Activated CD4-positive, alpha-beta T cell treated with anti-CD3 and anti-CD28 coated beads for 1 hour (primary cell): ENCODE measurements around the gene SLC5A4.
A peak's percentile ranks its signal among the peaks of the same experiment; 100 is the strongest.
"Not testable (repeated sequence)": the region's sequence is repeated elsewhere in the genome, so short reads cannot be mapped to it uniquely, and the experiment has no call there.

ENCODE experiments used
- DNase-seq: peaks from one replicate; pipeline ENCODE4 v3.0.0-alpha.2; 2020

The SLC5A4 gene

GRCh38 chr22:32255217-32255616 lies at the start of gene SLC5A4:
Gene SLC5A4, minus strand, starts transcription at chr22:32255347. Its CDS starts 18 bp downstream, at chr22:32255329.
- DNase-seq = no peak

DNA sequence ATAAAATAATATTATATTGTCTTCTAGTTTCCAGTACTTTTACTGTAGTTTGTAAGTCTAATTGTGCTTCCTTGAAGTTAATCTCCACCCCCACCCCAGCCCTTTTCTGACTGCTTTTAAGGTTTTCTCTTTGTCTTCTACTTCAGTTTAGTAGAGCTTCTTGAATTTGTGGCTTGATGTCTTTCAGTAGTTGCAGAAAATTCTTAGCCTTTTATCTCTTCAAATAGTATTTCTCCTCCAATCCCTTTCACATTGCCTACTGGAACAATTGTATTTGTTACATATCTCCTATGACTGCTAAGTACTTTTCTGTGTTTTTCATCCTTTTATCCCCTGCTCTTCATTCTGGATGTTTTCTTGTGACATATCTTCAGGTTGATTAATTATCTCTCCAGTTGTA lies 38.8 kb upstream of the SLC5A4 start:
- not testable (repeated sequence) for DNase-seq

DNA sequence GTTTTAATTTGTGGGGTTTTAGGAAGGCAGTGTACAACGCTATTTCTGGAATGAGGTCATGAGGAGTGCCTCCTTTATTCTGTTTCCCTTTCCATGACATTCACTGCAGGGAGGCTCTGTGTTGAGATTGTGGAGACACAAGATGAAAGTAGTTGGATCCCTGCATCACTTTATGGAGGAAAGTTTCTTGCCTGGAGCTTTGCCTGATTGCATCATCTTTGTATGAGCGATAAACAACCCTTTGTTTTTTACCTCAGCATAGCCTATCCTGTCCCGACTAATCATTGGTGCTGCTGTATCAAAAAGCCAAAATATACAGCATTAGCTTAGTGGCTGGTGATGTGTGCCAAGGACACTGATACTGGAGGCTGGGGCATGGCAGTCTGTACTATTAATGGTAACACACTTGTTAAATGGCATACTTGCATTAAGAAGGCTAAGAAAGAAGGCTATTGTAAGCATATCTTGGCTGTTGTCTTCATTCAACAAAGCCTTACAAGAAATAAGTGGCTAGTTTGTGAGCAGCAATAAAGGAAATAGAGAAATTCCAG lies 31.2 kb upstream of the SLC5A4 start:
- no peak for DNase-seq

GRCh38 chr22:32281072-32281471 lies 25.9 kb upstream of the SLC5A4 start:
- DNase-seq = no peak

DNA sequence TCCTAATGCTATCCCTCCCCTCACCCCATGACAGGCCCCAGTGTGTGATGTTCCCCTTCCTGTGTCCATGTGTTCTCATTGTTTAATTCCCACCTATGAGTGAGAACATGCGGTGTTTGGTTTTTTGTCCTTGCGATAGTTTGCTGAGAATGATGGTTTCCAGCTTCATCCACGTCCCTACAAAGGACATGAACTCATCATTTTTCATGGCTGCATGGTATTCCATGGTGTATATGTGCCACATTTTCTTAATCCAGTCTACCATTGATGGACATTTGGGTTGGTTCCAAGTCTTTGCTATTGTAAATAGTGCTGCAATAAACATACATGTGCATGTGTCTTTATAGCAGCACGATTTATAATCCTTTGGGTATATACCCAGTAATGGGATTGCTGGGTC lies 20.2 kb upstream of the SLC5A4 start:
- not testable (repeated sequence) for DNase-seq

DNA sequence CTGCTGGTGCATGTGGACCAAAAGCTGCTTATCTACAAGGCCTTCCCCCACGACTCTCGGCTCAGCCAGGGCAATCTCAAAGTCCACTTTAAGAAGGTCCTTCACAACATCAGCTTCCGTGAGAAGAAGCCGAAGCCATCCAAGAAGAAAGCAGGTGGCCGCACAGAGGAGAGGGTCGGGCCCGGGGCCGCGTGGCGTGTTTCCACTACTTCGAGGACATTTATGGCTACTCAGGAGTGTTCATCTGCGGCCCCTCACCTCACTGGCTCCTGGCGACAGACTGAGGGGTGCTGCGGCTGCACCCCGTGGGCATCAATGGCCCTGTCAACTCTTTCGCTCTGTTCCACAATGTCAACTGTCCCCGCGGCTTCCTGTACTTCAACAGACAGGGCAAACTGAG lies 16.2 kb upstream of the SLC5A4 start:
- DNase-seq = no peak

DNA sequence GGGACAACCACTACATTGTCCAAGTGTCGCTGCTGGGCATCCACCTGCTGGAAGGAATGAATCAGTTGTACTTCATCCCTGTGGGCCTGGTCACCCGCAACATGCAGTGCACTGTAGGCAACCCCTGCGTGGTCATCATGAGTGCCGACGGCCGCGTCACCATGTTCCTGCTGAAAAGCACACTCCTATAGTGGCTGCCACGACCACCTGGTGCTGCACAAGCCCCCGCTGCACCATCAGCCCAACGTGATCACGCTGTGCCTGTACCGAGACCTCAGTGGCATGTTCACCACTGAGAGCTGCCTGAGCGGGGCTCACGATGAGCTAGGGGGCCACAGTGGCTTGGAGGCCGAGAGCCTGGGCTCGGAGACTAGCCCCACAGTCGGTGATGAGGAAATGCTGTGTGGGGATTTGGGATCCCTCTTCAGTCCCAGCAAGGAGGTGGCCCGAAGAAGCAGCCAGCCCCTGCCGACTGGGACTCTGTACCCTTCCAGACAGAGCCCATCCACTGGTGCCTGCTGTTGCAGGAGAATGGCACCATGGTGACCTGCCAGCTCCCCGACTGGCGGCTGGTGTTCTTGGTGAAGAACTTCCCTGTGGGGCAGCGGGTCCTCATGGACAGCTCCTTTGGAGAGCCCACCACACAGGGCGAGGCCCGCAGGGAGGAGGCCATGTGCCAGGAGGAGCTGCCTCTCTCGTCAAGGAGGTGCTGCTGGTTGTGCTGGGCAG lies 15.7 kb upstream of the SLC5A4 start:
- no peak for DNase-seq

- no peak for DNase-seq
These were observed 14.2 kb upstream of the SLC5A4 start for GRCh38 chr22:32269316-32269715.

DNA sequence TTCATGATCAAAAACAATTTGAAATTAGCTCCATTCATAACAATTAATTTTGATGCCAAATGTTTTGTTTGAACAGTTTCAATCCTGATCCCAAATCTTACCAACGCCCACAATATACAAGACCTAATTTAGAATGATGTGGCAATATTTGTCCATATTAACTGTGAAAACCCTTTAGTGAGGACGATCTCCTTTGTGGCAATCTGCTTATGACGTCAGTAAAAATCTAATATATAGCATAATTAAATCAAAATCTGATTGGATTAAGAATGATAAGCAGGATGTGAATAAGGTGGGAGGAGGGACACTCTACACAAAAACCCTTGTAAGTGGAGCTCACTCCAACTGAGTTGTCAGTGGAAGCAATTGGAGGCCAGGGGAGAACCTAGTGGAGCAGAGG lies 11.9 kb upstream of the SLC5A4 start:
- DNase-seq = no peak

DNA sequence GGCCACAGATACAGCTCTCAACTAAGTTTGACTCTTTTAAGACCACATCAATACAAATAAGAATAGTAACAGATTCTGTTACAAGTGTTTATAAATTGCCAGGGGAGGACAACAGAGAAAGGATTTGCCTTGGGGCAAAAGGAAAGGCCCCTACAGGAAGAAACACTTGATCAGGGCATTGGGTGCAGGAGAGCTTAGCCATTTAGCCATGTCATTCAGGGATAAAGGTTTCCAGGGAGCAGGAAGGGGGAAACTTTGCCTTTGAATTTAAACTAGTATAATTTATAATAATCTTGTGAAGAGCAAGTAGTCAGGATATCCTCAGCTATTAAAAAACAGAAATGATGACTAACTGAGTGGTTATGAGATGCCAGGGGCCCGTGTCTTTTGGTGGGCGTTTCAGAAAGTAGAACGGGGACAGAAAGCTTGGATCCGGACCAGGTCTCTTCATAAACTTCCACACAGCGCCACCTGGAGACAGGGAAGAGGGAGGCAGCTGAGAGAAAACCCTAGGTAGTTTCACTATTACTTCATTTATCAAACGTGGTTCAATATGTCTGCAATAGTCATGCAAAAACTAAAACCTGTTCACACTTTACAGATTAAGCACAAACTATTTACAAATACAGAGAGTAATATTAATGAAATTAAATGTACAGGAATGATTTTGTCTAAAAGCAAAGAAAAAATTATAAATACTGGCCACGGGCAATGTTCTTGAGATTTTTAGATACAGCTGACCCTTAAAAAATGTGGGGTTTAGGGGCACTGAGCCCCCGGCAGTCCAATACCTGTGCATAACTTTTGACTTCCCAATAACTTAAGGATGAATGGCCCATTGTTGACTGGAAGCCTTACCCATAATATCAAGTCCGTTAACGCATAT lies 11.0 kb upstream of the SLC5A4 start:
- DNase-seq = peak; percentile 30

DNA sequence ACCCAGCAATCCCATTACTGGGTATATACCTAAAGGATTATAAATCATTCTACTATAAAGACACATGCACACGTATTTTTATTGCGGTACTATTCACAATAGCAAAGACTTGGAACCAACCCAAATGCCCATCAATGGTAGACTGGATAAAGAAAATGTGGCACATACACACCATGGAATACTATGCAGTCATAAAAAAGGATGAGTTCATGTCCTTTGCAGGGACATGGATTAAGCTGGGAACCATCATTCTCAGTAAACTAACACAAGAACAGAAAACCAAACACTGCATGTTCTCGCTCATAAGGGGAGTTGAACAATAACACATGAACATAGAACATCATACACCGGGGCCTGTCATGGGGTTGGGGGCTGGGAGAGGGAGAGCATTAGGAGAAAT lies 8.5 kb upstream of the SLC5A4 start:
- not testable (repeated sequence) for DNase-seq

GRCh38 chr22:32261306-32261705 lies 6.2 kb upstream of the SLC5A4 start:
- DNase-seq = no peak

DNA sequence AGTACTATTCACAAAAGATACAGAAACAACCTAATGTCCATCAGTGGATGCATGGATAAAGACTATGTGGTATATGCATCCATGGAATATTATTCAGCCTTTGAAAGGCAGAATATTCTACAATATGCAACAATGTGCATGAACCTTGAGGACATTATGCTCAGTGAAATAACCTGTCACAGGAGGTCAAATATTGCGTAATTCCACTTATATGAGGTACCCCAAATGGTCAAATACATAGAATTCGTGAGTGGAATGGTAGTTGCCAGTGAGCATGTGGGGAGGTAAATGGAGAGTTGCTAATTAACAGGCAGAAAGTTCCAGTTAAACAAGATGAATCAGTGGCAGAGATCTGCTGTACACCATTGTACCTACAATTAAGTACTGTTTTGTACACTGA lies 3.6 kb upstream of the SLC5A4 start:
- no peak for DNase-seq

DNA sequence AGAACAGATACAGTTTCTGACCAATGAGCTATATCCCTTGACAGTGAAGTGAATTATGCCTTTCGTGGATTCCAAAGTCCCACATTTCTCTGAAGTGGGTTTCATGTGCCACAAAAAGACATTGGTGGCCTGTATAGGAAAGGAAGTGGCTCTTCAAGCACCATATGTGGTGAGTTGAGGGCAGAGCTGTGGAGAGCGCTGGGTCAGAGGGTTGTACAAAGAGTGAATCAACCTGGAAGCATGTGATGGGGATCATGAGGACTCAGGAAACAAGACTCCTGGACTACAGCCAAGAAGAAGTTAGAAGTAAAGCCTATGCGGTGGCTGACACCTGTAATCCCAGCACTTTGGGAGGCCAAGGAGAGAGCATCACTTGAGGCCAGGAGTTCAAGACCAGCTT lies 579 bp upstream of the SLC5A4 start:
- no peak for DNase-seq

DNA sequence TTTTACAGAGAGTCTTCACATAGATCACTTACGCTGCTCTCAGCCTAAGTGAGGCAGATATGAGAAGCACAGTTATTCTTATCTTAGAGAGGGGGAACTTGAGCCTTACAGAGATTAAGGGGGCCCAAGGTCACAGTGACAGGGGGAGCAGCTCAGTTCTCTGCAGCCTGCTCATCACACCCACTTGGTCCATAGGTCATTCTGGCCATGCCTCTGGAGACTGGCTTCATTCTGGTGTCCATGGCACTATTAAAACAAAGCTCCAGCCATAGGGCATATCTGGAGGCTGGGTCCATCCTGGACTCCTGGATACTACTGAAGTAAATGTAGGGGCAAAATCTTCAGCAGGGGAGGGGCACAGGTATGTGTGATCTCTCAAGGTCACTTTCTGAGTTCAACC lies 5.9 kb downstream of the SLC5A4 start:
- no peak for DNase-seq

DNA sequence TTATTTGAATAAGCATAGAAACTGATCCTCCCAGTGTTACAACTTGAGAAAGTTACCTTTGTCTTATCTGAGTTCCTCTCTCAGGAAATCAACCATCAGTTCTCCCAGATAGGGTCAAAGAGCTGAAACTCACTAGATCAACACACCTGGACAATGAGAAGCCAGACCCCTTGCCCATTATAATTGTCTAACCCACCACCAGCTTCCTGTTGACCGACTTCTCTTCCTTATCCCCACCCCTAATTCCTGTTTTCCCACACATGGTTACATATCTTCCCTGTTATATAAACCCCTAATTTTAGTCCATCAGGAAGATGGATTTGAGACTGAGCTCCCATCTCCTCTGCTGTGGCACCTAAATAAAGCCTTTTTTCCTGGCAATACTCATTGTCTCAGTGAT lies 6.9 kb downstream of the SLC5A4 start:
- no peak for DNase-seq

- no peak for DNase-seq
These were observed 9.0 kb downstream of the SLC5A4 start for GRCh38 chr22:32246166-32246565.

GRCh38 chr22:32245042-32245441 lies 10.1 kb downstream of the SLC5A4 start:
- no peak for DNase-seq

DNA sequence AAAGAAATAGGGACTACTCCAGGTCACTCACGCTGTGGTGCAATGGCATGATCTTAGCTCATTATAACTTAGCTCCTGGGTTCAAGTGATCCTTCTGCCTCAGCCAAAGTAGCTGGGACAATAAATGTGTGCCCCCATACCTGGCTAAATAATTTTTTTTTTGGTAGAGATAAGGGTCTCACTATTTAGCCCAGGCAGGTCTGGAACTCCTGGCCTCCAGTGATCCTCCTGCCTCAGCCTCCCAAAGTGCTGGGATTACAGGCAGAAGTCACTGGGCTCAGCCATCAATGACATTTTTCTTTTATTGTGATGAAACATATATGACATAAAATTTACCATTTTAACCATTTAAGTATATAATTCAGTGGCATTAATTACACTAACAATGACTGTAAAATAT lies 10.6 kb downstream of the SLC5A4 start:
- no peak for DNase-seq

DNA sequence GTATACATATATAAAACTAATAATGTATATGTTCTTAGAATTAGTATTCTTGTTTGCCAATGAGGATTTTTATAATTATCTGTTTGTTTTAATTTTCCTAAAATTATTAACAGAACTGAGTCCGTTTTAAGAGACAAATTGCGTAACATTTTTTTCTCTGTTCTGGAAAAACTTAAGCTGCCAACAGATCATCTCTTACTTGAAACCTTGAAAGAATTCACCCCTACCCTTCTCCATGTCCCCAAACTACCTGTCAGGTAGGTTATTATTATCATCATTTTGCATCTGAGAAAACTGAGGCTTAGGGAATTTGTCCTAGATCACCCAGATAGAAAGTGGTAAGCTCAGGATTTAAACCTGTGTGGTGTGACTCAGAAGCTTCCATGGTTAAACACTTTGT lies 14.7 kb downstream of the SLC5A4 start:
- DNase-seq = no peak

DNA sequence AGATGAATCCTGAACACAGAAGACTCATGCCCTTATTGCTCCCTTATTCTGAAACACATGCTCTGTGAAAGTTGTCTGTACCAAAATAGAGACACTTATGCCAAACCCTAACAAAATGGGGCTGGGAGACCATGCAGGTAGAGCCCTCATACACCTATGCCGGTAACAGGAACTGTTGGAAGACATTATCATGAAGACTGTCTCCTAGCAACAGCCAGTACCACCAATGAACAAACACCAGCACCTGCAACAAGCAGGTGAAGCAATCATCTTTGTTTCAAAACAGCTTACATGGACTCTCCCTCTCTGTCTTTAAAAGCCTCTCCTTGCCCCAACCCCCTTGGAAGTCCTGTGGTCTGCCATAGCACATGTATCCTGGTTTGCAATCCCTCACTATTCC lies 17.2 kb downstream of the SLC5A4 start:
- no peak for DNase-seq

GRCh38 chr22:32236970-32237369 lies 18.2 kb downstream of the SLC5A4 start:
- DNase-seq = no peak

GRCh38 chr22:32233091-32233490 lies 22.1 kb downstream of the SLC5A4 start:
- no peak for DNase-seq
